Occipital lobe (tissue), 2 donors: ENCODE data around the gene PHACTR3. TPM values are rescaled to one million over a fixed set of nuclear protein-coding genes. Genes with fewer than 3 reads are reported as not detected.

Experiments
- DNase-seq: peaks from one replicate; lab custom pipeline; 2025; lab: John Stamatoyannopoulos, UW
- total RNA-seq: library from RNA; depleted of rRNA; stranded (reverse); fragments of >200 nt; gene quantifications from one replicate; pipeline ENCODE4 v1.2.3, GENCODE V29; 2014

Gene PHACTR3
- total RNA-seq, 1 donor from 2014 or later: 42.1 TPM

DNA sequence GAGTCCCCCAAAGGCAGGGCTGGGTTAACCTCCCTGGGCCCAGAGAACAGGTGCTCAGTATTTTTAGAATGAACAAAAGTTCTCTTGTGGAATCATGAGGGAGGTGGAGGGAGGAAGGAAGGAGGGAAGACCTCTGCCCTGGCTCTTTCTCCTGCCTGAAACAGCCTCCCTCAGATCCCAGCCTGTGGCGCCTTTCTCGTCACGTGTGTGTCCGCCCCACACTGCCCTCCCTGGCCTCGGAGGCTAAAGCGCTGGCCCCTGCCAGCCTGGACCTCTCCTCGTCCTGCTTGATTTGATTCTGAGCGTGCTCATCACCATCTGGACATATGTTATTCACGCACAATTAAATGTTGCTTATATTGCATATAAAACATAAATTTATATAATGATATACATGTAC lies 40.9 kb downstream of the PHACTR3 start:
- DNase-seq: no peak

DNA sequence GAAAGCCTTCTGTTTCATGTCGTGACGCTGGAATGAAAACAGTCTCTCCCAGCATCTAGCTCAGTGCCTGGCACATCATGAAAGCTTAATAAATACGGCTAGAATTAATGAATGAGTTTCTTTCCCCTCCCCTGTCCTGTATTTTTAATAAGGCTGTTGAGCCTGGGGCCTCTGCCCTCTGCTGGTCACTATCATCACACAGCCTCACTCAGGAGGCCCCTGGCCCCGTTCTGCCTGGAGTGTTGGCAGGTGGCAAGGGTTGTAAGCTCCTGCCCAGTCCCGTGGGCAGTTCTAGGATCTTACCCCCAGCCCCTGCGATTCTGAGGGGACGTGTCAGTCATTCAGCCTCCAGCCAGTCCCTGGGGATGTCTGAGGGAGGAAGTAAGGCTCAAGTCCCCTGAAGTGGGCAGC lies 41.4 kb downstream of the PHACTR3 start:
- DNase-seq: no peak

DNA sequence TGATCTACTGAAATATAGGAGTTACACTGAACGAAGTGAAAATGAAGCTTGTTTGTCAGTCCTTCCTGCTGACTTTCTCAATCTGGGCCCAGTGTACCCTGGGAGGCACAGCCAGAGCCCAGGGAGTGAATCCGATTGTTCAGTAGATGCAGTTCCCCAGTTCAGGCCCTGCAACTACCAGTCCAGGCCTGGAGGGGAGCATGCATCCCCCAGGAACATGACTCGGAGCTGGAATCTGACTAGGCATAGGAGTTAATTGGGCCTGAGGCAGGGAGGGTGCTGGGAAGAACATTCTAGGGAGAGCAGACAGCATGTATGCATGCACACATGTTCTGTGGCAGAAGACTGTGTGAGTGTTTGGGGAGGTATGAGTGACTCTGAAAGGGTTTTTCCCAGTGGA lies 42.1 kb downstream of the PHACTR3 start:
- no peak for DNase-seq

- no peak for DNase-seq
Observed at GRCh38 chr20:59647271-59647670, 42.9 kb downstream of the PHACTR3 start.

DNA sequence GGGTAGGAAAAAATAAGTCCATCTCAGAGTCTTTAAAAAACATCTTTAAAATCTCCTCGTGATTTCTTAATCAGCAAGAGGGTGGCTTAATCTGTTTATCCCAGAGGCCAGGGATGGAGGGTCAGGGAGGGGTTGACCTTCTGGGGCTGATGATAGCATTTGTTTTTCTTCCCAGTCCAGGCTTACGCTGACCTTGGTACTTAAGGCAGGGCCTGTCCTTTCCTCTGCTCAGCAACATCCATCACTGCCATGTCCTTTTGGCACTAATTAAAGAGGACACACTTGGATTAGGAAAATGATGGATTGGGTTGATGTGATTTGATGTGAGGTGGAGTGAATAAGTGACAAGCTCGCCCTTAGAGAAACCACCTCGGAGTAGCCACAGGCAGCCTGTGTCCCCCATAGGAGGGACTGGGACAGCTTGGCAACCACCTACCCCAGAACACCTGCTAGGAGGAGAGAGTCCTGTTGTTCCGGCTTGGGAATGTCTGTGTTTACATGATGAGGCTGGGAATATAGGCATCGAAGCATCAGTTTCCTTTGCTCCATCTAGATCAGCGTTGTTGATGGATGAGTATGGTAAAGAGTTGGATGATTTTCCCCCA lies 44.2 kb downstream of the PHACTR3 start:
- DNase-seq: no peak

- no peak for DNase-seq
Observed at GRCh38 chr20:59650418-59650817, 46.1 kb downstream of the PHACTR3 start.

DNA sequence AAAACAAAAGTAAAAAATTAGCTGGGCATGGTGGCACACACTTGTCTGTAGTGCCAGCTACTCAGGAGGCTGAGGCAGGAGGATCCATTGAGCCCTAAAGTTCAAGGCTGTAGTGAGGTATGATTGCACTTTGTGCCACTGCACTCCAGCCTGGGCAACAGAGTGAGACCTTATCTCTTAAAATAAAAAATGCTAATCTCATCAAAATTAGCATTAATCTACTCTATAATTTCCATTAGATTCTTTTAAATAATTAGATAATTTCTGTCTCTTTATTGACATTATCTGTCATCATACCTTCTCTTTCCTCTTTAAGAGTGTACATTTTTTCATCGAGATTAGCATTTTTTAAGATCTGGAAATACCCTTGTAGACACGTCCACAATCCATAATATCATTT lies 48.0 kb downstream of the PHACTR3 start:
- no peak for DNase-seq

GRCh38 chr20:59656417-59656816 lies 52.1 kb downstream of the PHACTR3 start:
- DNase-seq: no peak

DNA sequence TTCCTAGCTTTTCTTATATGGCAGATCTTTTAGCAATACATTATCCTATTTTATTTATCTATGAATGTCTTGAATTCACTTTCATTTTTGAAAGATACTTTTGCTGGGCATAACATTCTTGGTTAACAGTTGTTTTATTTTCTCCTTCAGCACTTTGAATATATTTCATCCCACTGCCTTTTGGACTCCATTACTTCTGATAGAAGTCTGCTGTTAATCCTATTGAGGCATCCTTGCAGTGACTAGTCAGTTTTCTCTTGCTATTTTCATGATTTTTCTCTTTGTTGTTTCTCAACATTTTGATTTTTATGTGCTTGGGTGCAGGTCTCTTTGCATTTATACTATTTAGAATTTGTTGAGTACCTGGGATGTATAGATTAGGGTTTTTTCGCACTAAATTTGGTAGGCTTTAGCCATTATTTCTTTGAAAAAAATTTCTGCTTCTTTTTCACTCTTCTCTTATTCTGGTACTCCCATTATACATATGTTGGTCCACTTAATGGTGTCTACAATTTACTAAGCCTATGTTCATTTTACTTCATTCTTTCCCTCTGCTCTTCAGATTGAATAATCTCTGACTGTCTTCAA lies 53.2 kb downstream of the PHACTR3 start:
- DNase-seq: no peak

- no peak for DNase-seq
Observed at GRCh38 chr20:59660471-59660870, 56.1 kb downstream of the PHACTR3 start.

GRCh38 chr20:59661153-59661552 lies 56.8 kb downstream of the PHACTR3 start:
- DNase-seq: no peak

DNA sequence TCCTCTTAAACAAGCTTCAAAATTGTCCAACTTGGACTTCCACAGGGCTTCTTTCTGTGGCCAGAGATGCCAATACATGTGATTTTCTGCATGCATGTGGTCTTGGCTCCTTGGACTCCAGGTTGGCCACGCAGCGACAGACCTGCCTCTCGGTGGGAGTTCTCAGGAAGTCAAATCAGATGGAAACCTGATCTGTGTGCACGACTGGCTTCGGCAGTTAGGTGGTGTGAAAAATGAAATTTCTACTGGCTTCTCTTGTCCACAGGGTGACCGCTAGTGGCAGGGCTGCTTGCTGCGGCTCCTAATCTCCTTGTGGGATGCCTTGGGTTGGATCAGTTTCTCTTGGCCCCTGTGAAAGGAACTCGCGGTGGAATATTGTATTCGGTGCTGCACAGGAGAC lies 57.3 kb downstream of the PHACTR3 start:
- DNase-seq: no peak

GRCh38 chr20:59662161-59662560 lies 57.8 kb downstream of the PHACTR3 start:
- DNase-seq: no peak

GRCh38 chr20:59662856-59663512 lies 58.6 kb downstream of the PHACTR3 start:
- DNase-seq: no peak

DNA sequence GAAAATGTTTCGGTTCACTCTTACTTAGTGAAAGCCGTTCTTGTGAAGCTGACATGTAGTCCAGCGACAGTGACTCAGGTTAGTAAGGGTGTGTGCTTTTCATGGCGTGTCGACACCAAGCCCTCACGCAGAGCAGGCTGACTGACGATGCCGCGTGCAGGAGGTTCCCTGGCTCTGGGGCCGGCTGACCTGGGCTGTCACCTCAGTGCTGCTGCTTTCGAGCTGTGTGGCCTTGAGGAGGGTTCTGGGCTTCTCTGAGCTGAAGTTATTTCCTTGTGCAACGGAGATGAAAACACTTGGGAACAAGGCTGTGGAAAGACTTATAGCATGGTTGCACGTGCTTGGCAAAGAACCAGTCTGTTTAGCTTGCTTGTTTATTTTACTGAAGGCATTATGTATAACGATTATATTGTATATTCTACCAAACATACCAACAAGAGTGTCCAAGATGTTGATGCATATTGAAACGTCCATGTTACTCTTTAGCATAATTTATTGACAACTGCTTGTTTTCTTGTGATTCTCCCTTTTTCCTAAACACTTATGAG lies 59.2 kb downstream of the PHACTR3 start:
- DNase-seq: no peak

DNA sequence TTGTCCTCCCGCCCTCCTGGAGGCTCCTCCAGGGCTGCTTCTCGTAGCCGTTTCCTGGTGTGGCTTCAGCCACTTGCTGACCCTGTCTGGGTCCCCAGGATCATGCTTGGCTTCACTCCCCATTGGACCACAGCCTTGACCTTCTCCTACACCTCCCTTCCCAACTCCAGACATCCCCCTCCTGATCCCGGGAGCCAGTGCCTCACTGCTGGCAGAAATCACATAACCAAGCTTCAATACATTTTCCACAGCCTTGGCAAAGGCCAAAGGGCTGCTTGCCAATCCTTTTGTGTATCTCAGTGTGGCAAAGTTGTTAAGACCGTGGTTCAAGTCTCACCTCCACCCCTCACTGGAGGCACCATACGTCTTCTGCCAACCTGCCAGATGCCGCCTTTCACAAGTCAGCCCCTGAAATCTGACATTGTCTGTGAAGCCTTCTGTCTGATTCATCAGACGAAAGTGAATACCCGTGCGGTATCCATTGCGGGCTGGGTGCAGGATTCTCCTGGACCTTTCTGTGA lies 60.1 kb downstream of the PHACTR3 start:
- DNase-seq: no peak

DNA sequence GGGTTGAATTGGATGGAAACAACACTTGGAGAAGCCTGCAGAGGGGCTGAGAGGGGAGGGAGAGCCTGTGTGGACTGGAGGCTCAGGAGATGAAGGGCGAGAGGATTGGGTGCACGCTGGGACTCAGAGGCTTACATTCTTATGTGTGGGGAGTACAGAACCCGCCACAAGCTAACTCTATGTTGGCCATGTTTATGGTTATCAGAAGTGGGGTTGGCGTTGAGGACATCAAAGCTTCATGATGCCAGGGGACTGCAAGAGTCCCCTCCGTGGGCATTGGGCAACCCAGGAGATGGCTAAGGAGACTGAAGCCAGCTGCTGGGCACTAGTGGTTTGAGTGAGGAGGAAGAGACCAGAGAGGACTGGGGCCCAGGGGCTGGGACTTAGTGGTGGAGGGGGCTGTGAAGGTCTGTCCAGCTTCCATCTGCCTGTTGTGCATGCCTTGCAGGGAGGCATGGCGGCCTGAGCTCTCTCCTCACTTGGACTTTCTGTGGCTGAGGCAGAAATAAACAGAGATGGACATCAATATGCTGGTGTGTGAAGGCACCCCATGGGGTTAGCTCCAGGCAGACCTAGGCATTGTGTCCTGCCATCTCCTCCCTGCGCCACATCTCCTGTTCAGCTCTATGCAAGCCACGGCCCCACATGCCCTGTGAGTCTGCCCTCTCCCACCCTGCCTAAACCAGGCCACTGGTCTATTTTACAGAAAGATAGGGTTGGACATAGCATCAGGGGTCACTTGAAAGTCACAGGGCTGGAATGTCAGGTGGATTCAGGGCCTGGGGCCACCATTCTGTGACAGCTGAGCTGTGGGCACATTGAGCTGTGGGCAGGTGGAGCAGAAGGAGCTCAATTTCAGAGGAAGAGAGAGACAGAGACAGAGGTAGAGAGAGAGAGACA lies 61.6 kb downstream of the PHACTR3 start:
- no peak for DNase-seq

- DNase-seq: no peak
Observed at GRCh38 chr20:59666586-59666985, 62.2 kb downstream of the PHACTR3 start.

DNA sequence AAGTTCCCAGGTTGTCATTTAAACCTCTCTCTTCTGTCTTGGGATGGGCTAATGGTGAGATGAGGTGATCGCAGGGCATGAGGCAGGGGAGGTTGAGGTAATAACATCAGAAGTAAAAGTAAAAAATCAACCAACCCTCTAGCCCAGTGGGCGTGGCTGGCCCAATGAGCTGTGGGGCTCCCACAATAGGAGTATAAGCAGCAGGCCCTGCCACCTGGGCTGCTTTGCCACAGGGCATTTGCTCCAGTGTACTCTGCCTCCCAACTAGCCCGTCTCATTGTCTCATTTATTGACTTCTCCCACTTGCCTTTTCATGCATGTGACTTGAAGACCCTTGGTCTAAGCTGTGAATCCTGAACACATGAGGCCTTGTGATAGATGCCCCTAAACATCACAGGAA lies 62.8 kb downstream of the PHACTR3 start:
- DNase-seq: no peak

GRCh38 chr20:59667981-59668515 lies 63.7 kb downstream of the PHACTR3 start:
- DNase-seq: no peak
